Measurements from ENCODE around the gene INPP5J.

DNA sequence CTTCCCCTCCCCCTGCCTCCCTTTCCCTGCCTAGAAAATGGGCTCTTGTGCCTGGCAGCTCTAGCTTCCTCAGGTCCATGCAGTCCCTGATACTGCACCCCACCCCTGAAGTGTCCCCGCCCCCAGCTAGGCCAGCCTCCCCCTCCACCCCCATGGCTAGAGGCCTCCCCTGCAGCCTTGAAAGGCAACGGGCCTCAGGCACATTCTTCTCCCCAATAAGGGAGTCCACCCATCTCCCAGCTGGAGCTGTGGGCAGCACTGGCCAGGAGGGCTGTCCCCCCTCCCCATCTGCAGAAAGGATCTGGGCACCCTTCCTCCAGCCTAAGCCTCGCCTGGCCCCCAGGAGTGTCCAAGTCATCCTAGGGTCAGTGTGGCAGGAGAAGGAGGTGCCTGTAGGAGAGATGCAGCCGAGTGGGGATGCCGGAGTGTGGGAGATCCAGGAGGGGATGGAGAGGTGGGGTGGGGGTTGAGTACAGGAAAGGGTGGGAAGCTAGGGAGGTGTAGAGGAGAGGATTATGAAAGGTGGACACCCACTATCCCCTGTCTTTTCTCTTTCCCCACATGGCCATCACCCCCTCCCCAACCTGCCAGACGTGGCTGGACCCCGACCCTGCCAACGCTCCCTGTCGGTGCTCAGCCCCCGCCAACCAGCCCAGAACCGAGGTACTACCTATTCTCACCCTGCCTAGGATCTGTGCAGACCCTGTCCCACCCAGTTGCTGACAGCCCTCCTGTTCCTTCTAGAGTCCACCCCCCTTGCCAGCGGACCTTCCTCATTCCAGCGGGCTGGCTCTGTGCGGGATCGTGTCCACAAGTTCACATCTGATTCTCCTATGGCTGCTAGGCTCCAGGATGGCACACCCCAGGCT is 32.3 kb upstream of the INPP5J start:
- TF ChIP-seq, protein P1, sequence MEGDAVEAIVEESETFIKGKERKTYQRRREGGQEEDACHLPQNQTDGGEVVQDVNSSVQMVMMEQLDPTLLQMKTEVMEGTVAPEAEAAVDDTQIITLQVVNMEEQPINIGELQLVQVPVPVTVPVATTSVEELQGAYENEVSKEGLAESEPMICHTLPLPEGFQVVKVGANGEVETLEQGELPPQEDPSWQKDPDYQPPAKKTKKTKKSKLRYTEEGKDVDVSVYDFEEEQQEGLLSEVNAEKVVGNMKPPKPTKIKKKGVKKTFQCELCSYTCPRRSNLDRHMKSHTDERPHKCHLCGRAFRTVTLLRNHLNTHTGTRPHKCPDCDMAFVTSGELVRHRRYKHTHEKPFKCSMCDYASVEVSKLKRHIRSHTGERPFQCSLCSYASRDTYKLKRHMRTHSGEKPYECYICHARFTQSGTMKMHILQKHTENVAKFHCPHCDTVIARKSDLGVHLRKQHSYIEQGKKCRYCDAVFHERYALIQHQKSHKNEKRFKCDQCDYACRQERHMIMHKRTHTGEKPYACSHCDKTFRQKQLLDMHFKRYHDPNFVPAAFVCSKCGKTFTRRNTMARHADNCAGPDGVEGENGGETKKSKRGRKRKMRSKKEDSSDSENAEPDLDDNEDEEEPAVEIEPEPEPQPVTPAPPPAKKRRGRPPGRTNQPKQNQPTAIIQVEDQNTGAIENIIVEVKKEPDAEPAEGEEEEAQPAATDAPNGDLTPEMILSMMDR (conservative IDR thresholded peaks at IDR 0.05; ENCODE audit: low read depth, low read length), result no peak
- no peak for TF ChIP-seq EZH2 (IDR thresholded peaks at IDR 0.05; ENCODE audit: borderline replicate concordance, low read depth, low read length, poor library complexity, severe bottlenecking)

Data from A673 (cell line).